HepG2 (cell line): Measurements from ENCODE around the gene M1AP. TPM values are rescaled to one million over a fixed set of nuclear protein-coding genes. Genes with fewer than 3 reads are reported as not detected.

Source experiments
- BHLHE40 ChIP-seq: IDR thresholded peaks from 2 replicates; pipeline ENCODE4 v1.6.1; 2011; ENCODE audit warnings: low read length, improper control_type of control experiment
- HNRNPUL1 ChIP-seq: fragments of 200-400 bp; formaldehyde crosslinking; IDR thresholded peaks from 2 replicates; pipeline ENCODE4 v1.6.1; 2017; ENCODE audit warnings: low read depth, mild to moderate bottlenecking, low read length, moderate library complexity
- MAZ ChIP-seq, 2 experiments: sonication (generic) in 1 of 2; formaldehyde crosslinking in 1 of 2; IDR thresholded peaks; 2 replicates each; pipeline versions ENCODE4 v1.5.0 to v1.6.1; 2012 to 2020; ENCODE audit warnings: low read depth in 2 of 2, mild to moderate bottlenecking in 2 of 2, borderline replicate concordance in 1 of 2, improper control_type of control experiment in 1 of 2, low read length in 1 of 2, missing genetic modification reagents in 1 of 2, moderate library complexity in 1 of 2
- STAT6 ChIP-seq: sonication (generic); formaldehyde crosslinking; IDR thresholded peaks from 2 replicates; pipeline ENCODE4 v1.4.0; 2020; ENCODE audit warnings: missing genetic modification reagents, mild to moderate bottlenecking, borderline replicate concordance
- TERF1 ChIP-seq: sonication (generic); formaldehyde crosslinking; IDR thresholded peaks from 2 replicates; pipeline ENCODE4 v1.8.0; 2022; ENCODE audit warnings: mild to moderate bottlenecking, missing genetic modification reagents, moderate library complexity
- ZEB1 ChIP-seq: IDR thresholded peaks from 2 replicates; pipeline ENCODE4 v1.6.1; 2012; ENCODE audit warnings: mild to moderate bottlenecking, low read depth, inconsistent platforms; ENCODE audit not compliant: insufficient replicate concordance
- ZHX1 ChIP-seq: sonication (generic); formaldehyde crosslinking; IDR thresholded peaks from 2 replicates; pipeline ENCODE4 v1.8.1; 2022; ENCODE audit warnings: low read depth, mild to moderate bottlenecking, missing genetic modification reagents
- ZNF276 ChIP-seq: sonication (generic); formaldehyde crosslinking; IDR thresholded peaks from 2 replicates; pipeline ENCODE4 v1.4.0; 2020; ENCODE audit warnings: mild to moderate bottlenecking, low read depth, missing genetic modification reagents
- ZNF567 ChIP-seq: sonication (generic); formaldehyde crosslinking; IDR thresholded peaks from 2 replicates; pipeline ENCODE4 v1.8.1; 2023; ENCODE audit warnings: mild to moderate bottlenecking, missing genetic modification reagents, borderline replicate concordance
- ZNF703 ChIP-seq: sonication (generic); formaldehyde crosslinking; IDR thresholded peaks from 2 replicates; pipeline ENCODE4 v1.5.1; 2020; ENCODE audit warnings: missing genetic modification reagents, mild to moderate bottlenecking, moderate library complexity, borderline replicate concordance
- ZNF724P ChIP-seq: sonication (generic); formaldehyde crosslinking; IDR thresholded peaks from 2 replicates; pipeline ENCODE4 v1.8.0; 2022; ENCODE audit warnings: missing genetic modification reagents, borderline replicate concordance
- ZNF879 ChIP-seq: sonication (generic); formaldehyde crosslinking; IDR thresholded peaks from 2 replicates; pipeline ENCODE4 v1.8.1; 2023; ENCODE audit warnings: missing genetic modification reagents
- polyA plus RNA-seq, 8 experiments: library from polyadenylated mRNA; depleted of rRNA in 3 of 8; stranded (reverse) in 7 of 8; unstranded in 1 of 8; fragments of >200 nt; fragmentation: Illumina TruSeq in 4 of 8; extraction: Trizol in 4 of 8; gene quantifications; 2 replicates each; pipeline versions ENCODE4 v1.2.1 to v1.2.3, GENCODE V29; 2011 to 2016; ENCODE audit warnings: low read depth in 4 of 8, missing spikeins in 1 of 8, mixed read lengths in 1 of 8; ENCODE audit not compliant: insufficient read depth in 1 of 8
- total RNA-seq, 5 experiments: library from RNA; depleted of rRNA; stranded (reverse); fragments of >200 nt; fragmentation: Illumina TruSeq; extraction: Trizol; gene quantifications; 2 replicates each; pipeline ENCODE4 v1.2.3, GENCODE V29; 2016; ENCODE audit warnings: low read depth in 1 of 5

M1AP gene
- total and polyA plus RNA-seq, 2 of the 13 experiments (the other 11 are each of a cell fraction or from before 2014, with no cell fraction given) = not detected

- TF ChIP-seq STAT6 (CRISPR knock-in tag) (no peak), ZNF703 (CRISPR knock-in tag) (no peak; the same call in 1 of the 2 replicates), BHLHE40 (peak; percentile 38; the same call in 1 of the 2 replicates), ZNF879 (CRISPR knock-in tag) (no peak), ZEB1 (peak; percentile 88), ZNF567 (CRISPR knock-in tag) (no peak), HNRNPUL1 (no peak), ZHX1 (peak; percentile 83), TERF1 (CRISPR knock-in tag) (no peak), ZNF724P (no peak), MAZ (IDR thresholded peaks at IDR 0.05; ENCODE audit: borderline replicate concordance, low read depth, low read length) (peak; percentile 66; the same call in 1 of the 2 replicates), MAZ (CRISPR knock-in tag; IDR thresholded peaks at IDR 0.05; ENCODE audit: low read depth) (peak; percentile 45; the same call in 1 of the 2 replicates), ZNF276 (no peak)
Measured at GRCh38 chr2:74525717-74526648, 122.1 kb downstream of the M1AP start, which contains the start of gene DQX1 (continued).
